H9 (cell line): ENCODE measurements around the gene ATP2B2. TPM values are rescaled to one million over a fixed set of nuclear protein-coding genes. Genes with fewer than 3 reads are reported as not detected.

Experiments used
- DNase-seq: peaks from one replicate; pipeline ENCODE4 v3.0.0-alpha.2; 2017
- H2AFZ ChIP-seq: one replicate; pipeline ENCODE4 v1.6.1; 2013; ENCODE audit warnings: mild to moderate bottlenecking, low read length, control low read depth, moderate library complexity
- H2AK5ac ChIP-seq: 2 replicates; pipeline ENCODE4 v1.6.1; 2013; ENCODE audit warnings: low read length, control low read depth, mixed read lengths; ENCODE audit not compliant: insufficient read length
- H2BK120ac ChIP-seq: one replicate; pipeline ENCODE4 v1.6.1; 2013; ENCODE audit warnings: low read depth, mild to moderate bottlenecking, low read length, control low read depth, inconsistent platforms; ENCODE audit not compliant: poor library complexity, severe bottlenecking
- H2BK12ac ChIP-seq: 2 replicates; pipeline ENCODE4 v1.6.1; 2013; ENCODE audit warnings: low read length, control low read depth, mixed read lengths, low read depth; ENCODE audit not compliant: insufficient read length
- H2BK15ac ChIP-seq: 2 replicates; pipeline ENCODE4 v1.6.1; 2013; ENCODE audit warnings: low read depth, low read length, control low read depth
- H2BK20ac ChIP-seq: one replicate; pipeline ENCODE4 v1.6.1; 2013; ENCODE audit warnings: low read depth, mild to moderate bottlenecking, low read length, control low read depth, inconsistent platforms; ENCODE audit not compliant: poor library complexity, severe bottlenecking
- H2BK5ac ChIP-seq: 2 replicates; pipeline ENCODE4 v1.6.1; 2013; ENCODE audit warnings: low read length, control low read depth, mixed read lengths; ENCODE audit not compliant: insufficient read length
- H3K14ac ChIP-seq: 2 replicates; pipeline ENCODE4 v1.6.1; 2013; ENCODE audit warnings: low read length, control low read depth; ENCODE audit not compliant: insufficient read depth
- H3K18ac ChIP-seq: 2 replicates; pipeline ENCODE4 v1.6.1; 2013; ENCODE audit warnings: low read depth, mild to moderate bottlenecking, mixed read lengths, low read length, control low read depth; ENCODE audit not compliant: insufficient read length
- H3K23ac ChIP-seq: 2 replicates; pipeline ENCODE4 v1.6.1; 2013; ENCODE audit warnings: low read length, control low read depth, mixed read lengths, low read depth; ENCODE audit not compliant: insufficient read length
- H3K23me2 ChIP-seq: 2 replicates; pipeline ENCODE4 v1.6.1; 2013; ENCODE audit warnings: low read depth, mild to moderate bottlenecking, mixed read lengths, low read length, control low read depth; ENCODE audit not compliant: insufficient read length, poor library complexity, severe bottlenecking
- H3K27ac ChIP-seq: 2 replicates; pipeline ENCODE4 v1.5.1; 2013; ENCODE audit warnings: low read length, control low read depth, mixed read lengths, low read depth; ENCODE audit not compliant: insufficient read length
- H3K27me3 ChIP-seq: 2 replicates; pipeline ENCODE4 v1.6.1; 2013; ENCODE audit warnings: low read length, control low read depth, inconsistent platforms; ENCODE audit not compliant: insufficient read depth
- H3K4ac ChIP-seq: 2 replicates; pipeline ENCODE4 v1.6.1; 2013; ENCODE audit warnings: low read depth, mild to moderate bottlenecking, control low read depth, inconsistent platforms, low read length, moderate library complexity
- H3K4me1 ChIP-seq: 2 replicates; pipeline ENCODE4 v1.6.1; 2013; ENCODE audit warnings: low read length, control low read depth, inconsistent platforms; ENCODE audit not compliant: insufficient read depth
- H3K4me2 ChIP-seq: 2 replicates; pipeline ENCODE4 v1.6.1; 2013; ENCODE audit warnings: low read length, control low read depth, mixed read lengths; ENCODE audit not compliant: insufficient read length, insufficient read depth
- H3K56ac ChIP-seq: 2 replicates; pipeline ENCODE4 v1.6.1; 2013; ENCODE audit warnings: low read depth, mild to moderate bottlenecking, mixed read lengths, low read length, control low read depth; ENCODE audit not compliant: insufficient read length
- H3K79me1 ChIP-seq: 2 replicates; pipeline ENCODE4 v1.6.1; 2013; ENCODE audit warnings: low read depth, mild to moderate bottlenecking, moderate library complexity, low read length, control low read depth, inconsistent platforms; ENCODE audit not compliant: insufficient read depth, poor library complexity, severe bottlenecking
- H3K79me2 ChIP-seq: 2 replicates; pipeline ENCODE4 v1.6.1; 2013; ENCODE audit warnings: low read length, control low read depth, inconsistent platforms; ENCODE audit not compliant: insufficient read depth
- H3K9ac ChIP-seq: 2 replicates; pipeline ENCODE4 v1.6.1; 2013; ENCODE audit warnings: low read length, control low read depth, mixed read lengths; ENCODE audit not compliant: insufficient read length; ENCODE audit errors: extremely low read depth
- H3K9me3 ChIP-seq: one replicate; pipeline ENCODE4 v1.6.1; 2013; ENCODE audit warnings: low read depth, low read length, inconsistent platforms; ENCODE audit not compliant: control insufficient read depth
- H3T11ph ChIP-seq: one replicate; pipeline ENCODE4 v1.6.1; 2013; ENCODE audit warnings: mild to moderate bottlenecking, low read length, control low read depth, inconsistent platforms
- H4K20me1 ChIP-seq: one replicate; pipeline ENCODE4 v1.6.1; 2013; ENCODE audit not compliant: control insufficient read depth, insufficient read length, insufficient read depth
- H4K5ac ChIP-seq: 2 replicates; pipeline ENCODE4 v1.6.1; 2013; ENCODE audit warnings: low read depth, mild to moderate bottlenecking, mixed read lengths, low read length, control low read depth; ENCODE audit not compliant: insufficient read length
- H4K8ac ChIP-seq: replicated peaks from 2 replicates; pipeline ENCODE4 v1.6.1; 2013; ENCODE audit warnings: low read length, control low read depth, mixed read lengths, low read depth; ENCODE audit not compliant: insufficient read length
- H4K91ac ChIP-seq: 2 replicates; pipeline ENCODE4 v1.6.1; 2013; ENCODE audit warnings: low read depth, mild to moderate bottlenecking, moderate library complexity, mixed read lengths, low read length, control low read depth; ENCODE audit not compliant: insufficient read length
- H3K27ac Mint-ChIP-seq, 3 experiments: 2 replicates in 2 of 3; 3 replicates in 1 of 3; pipeline ENCODE4 v1.8.0; 2020 to 2021; ENCODE audit warnings: mixed read lengths in 3 of 3, mild to moderate bottlenecking in 1 of 3, moderate library complexity in 1 of 3
- H3K27me3 Mint-ChIP-seq: 2 replicates; pipeline ENCODE4 v1.8.0; 2021; ENCODE audit warnings: low read depth, mild to moderate bottlenecking, moderate library complexity, mixed read lengths
- H3K36me3 Mint-ChIP-seq, 3 experiments: 2 replicates in 2 of 3; 3 replicates in 1 of 3; pipeline ENCODE4 v1.8.0; 2020 to 2021; ENCODE audit warnings: low read depth in 3 of 3, mixed read lengths in 3 of 3; ENCODE audit not compliant: insufficient read depth in 1 of 3
- H3K4me1 Mint-ChIP-seq, 2 experiments: 2 replicates each; pipeline ENCODE4 v1.8.0; 2020; ENCODE audit warnings: mixed read lengths in 2 of 2
- H3K4me3 Mint-ChIP-seq, 2 experiments: 2 replicates in 1 of 2; 3 replicates in 1 of 2; pipeline ENCODE4 v1.8.0; 2020 to 2021; ENCODE audit warnings: mild to moderate bottlenecking in 2 of 2, mixed read lengths in 2 of 2, moderate library complexity in 1 of 2
- H3K9me3 Mint-ChIP-seq, 2 experiments: 2 replicates in 1 of 2; 3 replicates in 1 of 2; pipeline ENCODE4 v1.8.0; 2020; ENCODE audit warnings: mild to moderate bottlenecking in 2 of 2, mixed read lengths in 2 of 2, moderate library complexity in 1 of 2
- WGBS: extraction: QIAGEN DNeasy Blood & Tissue Kit; methylation state at CpG from one replicate; pipeline ENCODE4 v1.1.7; 2013; ENCODE audit warnings: missing lambda C conversion rate, low lambda C conversion rate, mixed read lengths; ENCODE audit not compliant: insufficient read length; ENCODE audit errors: extremely low coverage; 5-methylcytosine and 5-hydroxymethylcytosine counted together
- total RNA-seq: library from RNA; stranded (reverse); gene quantifications from 2 replicates; pipeline ENCODE4 v1.2.1, GENCODE V29; 2021
- TF ChIP-seq, protein P1 (sequence below): fragments of 200-600 bp; sonication (generic); conservative IDR thresholded peaks from 3 replicates; pipeline ENCODE4 v1.8.0; 2021; ENCODE audit warnings: antibody characterized with exemption, mild to moderate bottlenecking

Gene ATP2B2
- total RNA-seq, 1 experiment from 2014 or later = 0.33 TPM

- H3K27me3 Mint-ChIP-seq = no peaks in the 10 kb centered on the region
- Histone ChIP-seq H3K56ac (no peak overlapping the region), H3K18ac (no peak overlapping the region), H3K79me2 (no peaks in the 10 kb centered on the region), H3K4ac (no peak overlapping the region), H4K8ac (no peak overlapping the region), H3K23me2 (no peaks in the 10 kb centered on the region), H2BK15ac (no peak overlapping the region), H3K9me3 (no peaks in the 10 kb centered on the region), H2AK5ac (no peak overlapping the region), H2BK120ac (no peak overlapping the region), H3K4me1 (peaks cover 4% of the 10 kb centered on the region; the same call in 1 of the 2 replicates), H3K23ac (no peak overlapping the region), H3K27me3 (no peaks in the 10 kb centered on the region), H3K14ac (peak overlapping the region; percentile 4; the same call in 1 of the 2 replicates), H3K4me2 (no peak overlapping the region), H2AFZ (no peak overlapping the region), H2BK12ac (no peak overlapping the region), H2BK5ac (no peak overlapping the region), H4K5ac (no peak overlapping the region), H4K20me1 (no peaks in the 10 kb centered on the region), H3T11ph (no peak overlapping the region), H3K27ac (no peak overlapping the region), H3K9ac (no peak overlapping the region), H2BK20ac (no peak overlapping the region), H4K91ac (no peak overlapping the region), H3K79me1 (no peaks in the 10 kb centered on the region)
- H3K36me3 Mint-ChIP-seq = no peaks in the 10 kb centered on the region
- H3K4me3 Mint-ChIP-seq = no peak overlapping the region
- 0 out of 7 replicates have a peak overlapping the region, but pooled peaks of 1 of the 3 experiments have one; percentile 18 for H3K27ac Mint-ChIP-seq
- TF ChIP-seq, protein P1, sequence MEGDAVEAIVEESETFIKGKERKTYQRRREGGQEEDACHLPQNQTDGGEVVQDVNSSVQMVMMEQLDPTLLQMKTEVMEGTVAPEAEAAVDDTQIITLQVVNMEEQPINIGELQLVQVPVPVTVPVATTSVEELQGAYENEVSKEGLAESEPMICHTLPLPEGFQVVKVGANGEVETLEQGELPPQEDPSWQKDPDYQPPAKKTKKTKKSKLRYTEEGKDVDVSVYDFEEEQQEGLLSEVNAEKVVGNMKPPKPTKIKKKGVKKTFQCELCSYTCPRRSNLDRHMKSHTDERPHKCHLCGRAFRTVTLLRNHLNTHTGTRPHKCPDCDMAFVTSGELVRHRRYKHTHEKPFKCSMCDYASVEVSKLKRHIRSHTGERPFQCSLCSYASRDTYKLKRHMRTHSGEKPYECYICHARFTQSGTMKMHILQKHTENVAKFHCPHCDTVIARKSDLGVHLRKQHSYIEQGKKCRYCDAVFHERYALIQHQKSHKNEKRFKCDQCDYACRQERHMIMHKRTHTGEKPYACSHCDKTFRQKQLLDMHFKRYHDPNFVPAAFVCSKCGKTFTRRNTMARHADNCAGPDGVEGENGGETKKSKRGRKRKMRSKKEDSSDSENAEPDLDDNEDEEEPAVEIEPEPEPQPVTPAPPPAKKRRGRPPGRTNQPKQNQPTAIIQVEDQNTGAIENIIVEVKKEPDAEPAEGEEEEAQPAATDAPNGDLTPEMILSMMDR = no peak
- H3K4me1 Mint-ChIP-seq = peaks cover 30 to 45% of the 10 kb centered on the region in 2 experiments
- no peak for DNase-seq
- H3K9me3 Mint-ChIP-seq = no peaks in the 10 kb centered on the region
- no CpG with 5 or more reads among the region's 16 CpGs for WGBS
Measured at GRCh38 chr3:10378246-10378645, 127.1 kb downstream of the ATP2B2 start.
